ENCODE measurements around the gene PRR5L.

GRCh38 chr11:36340897-36341296, 44.8 kb downstream of the PRR5L start:
- no peak for TF ChIP-seq TAF1 (IDR thresholded peaks at IDR 0.05; ENCODE audit: borderline replicate concordance, low read depth, low read length)
- no peak for TF ChIP-seq POLR2A (IDR thresholded peaks at IDR 0.05; ENCODE audit: low read depth, low read length)
